Measurements from ENCODE around the gene CAVIN1.

GRCh38 chr17:42358434-42358833 lies 64.6 kb downstream of the CAVIN1 start:
- TF ChIP-seq CTCF (IDR thresholded peaks at IDR 0.05 in 8 of 11, conservative IDR thresholded peaks at IDR 0.05 in 3 of 11) (no peak), POLR2A (IDR thresholded peaks at IDR 0.05) (no peak), POLR2AphosphoS5 (IDR thresholded peaks at IDR 0.05) (no peak)
